ENCODE measurements around the gene CD276.

CD276 gene

DNA sequence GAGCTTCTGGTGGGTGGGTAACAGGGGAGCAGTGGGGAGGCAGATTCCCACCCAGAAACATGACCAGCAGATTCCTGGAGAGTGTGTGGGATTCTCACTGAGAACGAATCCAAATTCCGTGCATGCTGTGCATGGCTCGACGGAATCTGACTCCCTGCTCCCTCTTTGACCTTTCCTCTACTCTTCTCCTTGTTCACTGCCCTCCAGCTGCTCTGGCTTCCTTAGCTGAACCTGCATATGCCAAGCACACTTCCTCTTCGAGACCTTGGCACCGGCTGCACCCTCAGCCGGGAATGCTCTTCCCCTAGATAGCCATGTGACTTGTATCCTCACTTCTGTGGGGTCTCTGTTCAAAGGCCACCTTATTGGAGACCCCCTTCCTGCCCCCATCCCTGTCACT lies 62.7 kb downstream of the CD276 start:
- DNase-seq (ENCODE audit: low read depth in 2 of 3, low spot score in 2 of 3): no peak

DNA sequence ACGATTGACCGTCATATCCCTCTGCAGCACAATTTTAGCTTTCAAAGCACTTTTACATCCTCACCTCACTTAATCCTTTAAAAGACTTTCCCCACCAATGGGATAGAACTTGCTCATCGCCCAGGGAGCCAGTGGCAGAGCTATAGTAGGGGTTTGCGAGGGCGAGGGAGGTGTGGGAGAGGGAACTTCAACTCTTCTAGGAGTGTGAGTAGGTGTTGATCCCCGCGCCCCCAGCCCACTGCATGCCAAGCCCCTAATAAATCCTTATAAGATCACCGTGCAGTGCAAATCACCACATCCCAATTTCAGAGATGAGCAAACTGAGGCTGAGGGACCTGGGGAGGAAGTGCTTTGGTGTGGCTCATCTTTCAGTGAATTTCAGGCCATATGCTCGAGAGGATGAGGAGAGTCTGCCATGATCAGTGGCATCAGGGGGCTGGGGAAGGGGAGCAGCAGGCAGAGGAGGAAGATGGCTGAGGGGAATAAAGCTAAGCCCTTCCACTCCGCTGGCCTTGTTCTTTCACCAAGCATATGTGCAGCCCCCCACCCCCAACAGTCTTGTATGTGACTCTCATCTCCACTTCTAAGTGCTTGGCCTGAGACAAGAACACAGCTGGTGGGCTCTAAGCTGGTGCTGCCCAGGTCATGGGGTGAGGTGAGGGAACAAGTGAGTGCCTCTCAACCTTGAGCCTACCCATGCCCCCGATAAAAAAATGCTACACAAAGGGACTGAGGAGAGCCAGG lies 63.8 kb downstream of the CD276 start:
- no peak for DNase-seq (ENCODE audit: low read depth in 2 of 3, low spot score in 2 of 3)

DNA sequence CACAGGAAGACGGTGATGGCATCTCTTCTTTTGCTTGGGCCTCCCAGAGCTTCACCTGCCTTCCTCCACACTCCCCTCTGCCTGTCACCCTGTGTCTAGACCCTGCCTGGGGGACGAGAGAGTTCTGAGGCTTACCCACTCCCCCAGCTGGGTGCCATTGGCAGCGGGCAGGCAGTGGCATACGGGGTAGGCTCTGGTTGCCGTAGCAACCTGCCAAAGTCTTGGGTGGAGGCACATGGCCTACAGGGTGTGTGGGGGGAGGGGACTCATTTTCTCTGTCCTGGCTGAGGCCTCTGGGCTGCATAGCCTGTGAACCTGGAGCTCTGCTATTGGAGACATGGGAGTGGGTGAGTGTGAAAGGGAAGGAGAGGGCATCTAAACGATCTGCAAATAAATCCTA lies 64.5 kb downstream of the CD276 start:
- no peak for DNase-seq (ENCODE audit: low read depth in 2 of 3, low spot score in 2 of 3)

DNA sequence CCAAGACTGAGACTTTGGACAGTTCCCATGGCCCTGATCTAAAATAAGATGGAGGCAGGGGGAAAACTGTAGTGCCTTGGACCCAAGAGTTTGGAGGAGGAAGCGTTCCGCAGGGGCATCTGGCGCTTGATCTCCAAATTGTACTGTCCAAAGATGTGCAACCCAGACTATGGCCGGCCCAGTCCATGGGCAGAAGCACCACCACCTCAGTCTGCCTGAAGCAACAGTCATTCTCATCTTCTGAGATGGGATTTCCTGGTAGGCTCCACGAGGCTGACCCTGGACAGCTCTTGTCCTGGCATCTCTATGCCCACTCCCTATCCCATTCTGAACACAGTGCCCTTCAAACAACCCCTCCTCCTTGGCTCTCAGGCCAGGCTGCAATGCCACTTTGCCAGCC lies 65.3 kb downstream of the CD276 start:
- DNase-seq (ENCODE audit: low read depth in 2 of 3, low spot score in 2 of 3): no peak

DNA sequence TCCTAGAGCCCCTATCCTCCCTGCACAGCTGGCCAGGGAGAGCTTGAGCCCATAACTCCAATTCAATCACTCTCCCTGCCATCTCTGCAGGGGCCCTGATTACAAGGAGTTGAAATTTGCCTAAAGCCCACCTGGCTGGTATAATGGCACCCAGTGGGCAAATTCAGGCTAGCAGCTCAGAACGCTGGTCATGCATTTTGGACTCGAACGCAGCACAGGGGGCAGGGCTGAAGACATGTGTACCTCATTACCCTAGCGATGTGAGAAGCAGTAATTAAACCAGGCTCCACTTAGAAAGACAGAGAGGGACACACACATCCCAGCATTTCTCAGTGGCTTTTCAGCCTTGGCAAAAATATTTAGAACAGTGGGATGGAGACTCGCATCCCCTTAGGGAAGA lies 65.8 kb downstream of the CD276 start:
- no peak for DNase-seq (ENCODE audit: low read depth in 2 of 3, low spot score in 2 of 3)

DNA sequence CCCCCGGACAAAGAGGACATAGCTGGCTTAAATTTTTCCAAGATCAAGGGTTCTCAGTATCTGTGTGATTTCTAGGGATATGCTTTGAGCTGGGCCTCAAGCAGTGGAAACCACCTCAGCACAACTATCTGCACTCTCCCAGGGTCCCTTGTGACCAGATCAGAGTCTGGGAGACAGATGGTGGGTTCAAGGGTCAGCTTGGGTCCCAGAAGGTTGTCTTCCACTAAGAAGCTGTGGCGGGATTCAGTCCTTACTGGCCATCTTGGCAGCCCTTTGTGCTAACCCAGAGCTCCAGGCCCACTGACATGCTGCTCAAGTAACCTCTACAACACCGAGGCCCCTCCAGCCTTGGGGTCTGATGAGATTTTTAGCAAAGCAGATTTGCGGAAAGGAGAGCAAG lies 66.3 kb downstream of the CD276 start:
- no peak for DNase-seq (ENCODE audit: low read depth in 2 of 3, low spot score in 2 of 3)

DNA sequence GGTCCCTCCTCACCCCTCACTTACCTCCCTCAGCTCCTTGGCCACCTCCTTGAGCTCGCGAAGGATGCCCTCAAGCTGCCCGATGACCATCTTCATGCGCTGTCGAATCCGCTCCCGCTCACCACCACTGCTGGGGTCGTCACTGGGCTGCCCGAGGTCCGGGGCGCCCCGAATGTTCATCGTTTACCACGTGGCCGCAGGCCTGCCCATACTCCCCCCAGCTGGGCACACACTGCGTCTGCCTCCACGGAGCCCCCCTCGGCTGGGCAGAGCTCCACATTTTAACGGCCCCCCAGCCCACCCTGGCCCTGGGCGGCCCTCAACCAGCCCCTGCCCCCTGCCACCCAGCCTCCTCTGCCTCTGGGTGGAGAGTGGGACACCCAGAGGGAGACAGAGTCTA lies 66.8 kb downstream of the CD276 start:
- no peak for DNase-seq (ENCODE audit: low read depth in 2 of 3, low spot score in 2 of 3)

DNA sequence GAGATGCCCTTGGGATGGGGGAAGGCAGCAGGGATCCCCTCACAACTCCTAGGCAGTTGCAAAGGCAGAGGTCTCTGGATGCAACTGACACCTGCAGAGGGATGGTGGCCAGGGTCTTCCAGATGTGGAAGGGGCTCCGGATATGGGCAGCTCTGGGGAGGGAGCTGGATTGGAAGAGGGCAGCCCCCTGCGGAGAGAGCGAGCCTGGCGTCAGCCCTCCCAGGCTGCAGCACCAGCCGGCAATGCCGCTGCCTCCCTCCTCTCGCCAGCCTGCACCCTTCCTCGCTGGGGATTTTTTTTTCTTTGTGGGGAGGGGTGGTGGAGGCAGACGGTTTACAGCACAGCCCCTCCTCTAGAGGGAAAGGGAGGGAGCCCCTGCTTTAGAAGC lies 67.3 kb downstream of the CD276 start:
- no peak for DNase-seq (ENCODE audit: low read depth in 2 of 3, low spot score in 2 of 3)

DNA sequence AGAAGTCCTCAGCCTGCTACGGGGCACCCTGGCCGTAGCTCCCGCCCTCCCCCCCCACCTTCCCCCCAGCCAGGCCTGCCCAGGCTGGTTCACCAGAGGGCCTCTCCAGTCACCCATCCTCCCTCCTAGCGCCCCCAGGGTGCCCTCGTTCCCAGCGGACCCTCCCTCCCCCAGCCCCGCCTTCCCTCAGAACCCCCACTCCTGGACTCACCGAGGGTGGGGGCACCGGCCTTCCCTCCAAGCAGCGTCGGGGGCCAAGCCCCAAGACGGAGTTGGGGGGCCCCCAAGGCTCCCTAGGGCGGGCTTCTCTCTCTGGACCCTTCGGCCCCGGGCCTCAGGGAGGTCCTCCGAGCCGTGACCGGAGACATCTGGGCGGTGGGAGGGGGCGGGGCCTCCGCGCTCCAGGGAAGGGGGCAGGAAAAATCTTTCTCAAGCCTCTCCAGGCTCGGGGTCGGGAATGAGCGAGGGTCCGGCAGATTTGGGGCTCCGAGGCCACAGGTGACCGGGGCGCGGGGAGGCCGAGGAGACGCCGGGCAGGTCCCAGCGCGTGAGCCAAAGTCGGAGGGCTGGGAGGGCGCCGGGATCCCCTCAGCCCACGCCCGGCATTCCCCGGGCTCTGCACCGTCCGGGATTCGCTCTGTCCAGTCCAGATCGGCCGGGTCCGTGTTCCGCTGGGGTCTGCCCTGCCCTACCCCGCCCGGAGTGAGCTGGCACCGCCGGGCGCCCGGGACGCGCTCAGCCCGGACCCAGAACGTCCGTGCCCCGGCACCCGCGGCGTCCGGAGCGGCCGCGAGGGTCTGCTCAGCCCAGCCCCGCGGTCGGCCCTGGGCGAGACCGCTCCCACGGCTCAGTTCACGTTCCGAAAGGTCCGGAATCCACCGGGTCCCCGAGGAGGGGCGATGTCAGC lies 68.0 kb downstream of the CD276 start:
- no peak for DNase-seq (ENCODE audit: low read depth in 2 of 3, low spot score in 2 of 3)

DNA sequence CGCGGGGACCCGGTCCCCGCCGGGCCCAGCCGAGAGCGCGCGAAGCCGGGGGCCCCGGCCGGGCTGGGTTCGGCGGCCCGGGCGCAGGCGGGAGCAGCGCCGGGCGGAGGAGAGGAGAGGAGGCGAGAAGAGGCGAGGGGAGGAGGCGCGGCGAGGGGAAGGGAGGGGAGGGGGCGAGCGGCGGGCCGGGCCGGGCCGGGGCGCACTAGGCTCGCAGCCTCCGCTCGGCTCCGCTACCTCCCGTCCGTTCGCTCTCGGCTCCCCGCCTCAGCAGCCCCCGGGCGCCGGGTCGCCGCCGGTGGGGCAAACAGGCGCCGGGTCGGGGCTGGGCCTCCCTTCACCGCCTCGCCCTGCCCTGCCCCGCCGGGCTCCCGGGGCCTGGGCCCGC lies 68.6 kb downstream of the CD276 start:
- no peak for DNase-seq (ENCODE audit: low read depth in 2 of 3, low spot score in 2 of 3)

DNA sequence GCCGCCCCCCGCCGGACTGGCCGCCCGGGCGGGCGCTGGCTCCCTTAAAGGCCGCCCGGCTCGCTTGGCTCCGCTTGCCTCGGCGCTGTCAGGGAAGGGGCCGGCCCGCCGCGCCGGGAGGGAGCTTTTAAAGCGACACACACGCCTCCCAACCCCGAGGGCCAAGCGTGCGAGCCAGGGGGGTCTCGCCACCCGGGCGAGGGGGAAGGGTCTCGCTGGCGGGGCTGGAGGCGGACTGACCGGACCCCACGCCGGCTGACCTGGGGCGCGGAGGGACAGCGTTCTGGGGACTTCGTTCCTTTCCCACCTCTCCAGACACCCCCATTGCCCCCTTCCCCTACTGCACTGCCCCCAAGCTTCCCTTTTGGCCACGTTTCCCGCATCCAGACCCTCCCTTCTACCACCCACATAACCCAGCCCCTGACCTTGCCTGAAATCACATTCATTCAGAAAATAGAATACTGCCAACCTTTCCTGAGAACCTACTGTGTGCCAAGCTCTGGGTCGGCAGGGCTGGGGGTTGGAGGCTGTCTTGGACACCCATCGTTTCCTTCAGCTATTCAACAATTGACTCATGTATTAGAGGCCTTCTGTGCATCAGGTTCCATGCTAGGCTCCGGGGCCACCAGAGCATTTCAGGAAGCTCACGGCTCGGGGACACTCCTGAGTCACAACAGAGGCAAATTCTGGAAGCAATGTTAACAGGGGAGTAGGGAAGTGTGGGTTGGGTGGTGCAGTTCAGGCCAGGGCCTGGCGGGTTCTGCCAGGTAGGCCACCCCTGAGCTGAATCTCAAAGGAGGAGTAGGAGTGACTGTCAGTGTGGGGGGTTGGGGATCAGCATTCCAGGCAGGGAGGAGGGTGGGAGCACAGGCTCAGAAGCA lies 69.3 kb downstream of the CD276 start, which contains the start of gene INSYN1:
INSYN1 (minus strand) TSS at position 102 of the 881 bp plus-strand sequence. CDS start 2,221 bp downstream, outside the sequence.
- no peak for DNase-seq (ENCODE audit: low read depth in 2 of 3, low spot score in 2 of 3)

DNA sequence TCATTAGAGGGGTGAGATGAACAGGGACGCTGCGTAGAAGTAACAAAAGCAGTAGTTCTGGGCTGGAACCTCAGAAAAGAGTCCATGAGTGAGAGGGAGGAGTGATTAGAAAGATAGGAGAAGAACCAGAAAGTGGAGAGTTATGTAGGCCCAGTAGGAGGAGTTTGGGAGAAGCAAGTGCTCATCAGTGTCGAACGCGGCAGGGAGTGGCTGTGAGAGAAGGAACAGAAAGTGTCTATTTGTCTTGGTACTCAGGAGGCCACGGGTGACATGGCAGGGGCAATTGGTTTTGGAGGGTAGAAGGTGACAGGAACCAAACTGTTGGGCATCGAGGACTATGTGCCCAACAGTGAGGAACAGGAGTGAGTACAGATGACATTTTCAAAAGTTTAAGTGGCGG lies 70.3 kb downstream of the CD276 start:
- DNase-seq (ENCODE audit: low read depth in 2 of 3, low spot score in 2 of 3): no peak

DNA sequence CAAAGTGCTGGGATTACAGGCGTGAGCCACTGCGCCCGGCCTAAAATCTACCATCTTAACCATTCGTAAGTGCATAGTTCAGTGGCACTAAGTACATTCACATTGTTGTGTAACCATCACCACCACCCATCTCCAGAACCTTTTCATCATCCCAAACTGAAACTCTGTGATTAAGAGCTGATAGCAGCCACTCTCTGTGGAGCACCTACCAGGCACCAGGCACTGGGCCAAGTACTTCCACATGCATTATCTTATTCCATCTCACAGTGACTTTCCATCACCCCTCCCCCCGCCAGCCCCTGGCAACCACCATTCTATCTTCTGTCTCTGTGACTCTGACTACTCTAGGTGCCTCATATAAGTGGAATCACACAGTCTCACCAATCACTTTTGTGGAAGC lies 71.3 kb downstream of the CD276 start:
- DNase-seq (ENCODE audit: low read depth in 2 of 3, low spot score in 2 of 3): no peak

DNA sequence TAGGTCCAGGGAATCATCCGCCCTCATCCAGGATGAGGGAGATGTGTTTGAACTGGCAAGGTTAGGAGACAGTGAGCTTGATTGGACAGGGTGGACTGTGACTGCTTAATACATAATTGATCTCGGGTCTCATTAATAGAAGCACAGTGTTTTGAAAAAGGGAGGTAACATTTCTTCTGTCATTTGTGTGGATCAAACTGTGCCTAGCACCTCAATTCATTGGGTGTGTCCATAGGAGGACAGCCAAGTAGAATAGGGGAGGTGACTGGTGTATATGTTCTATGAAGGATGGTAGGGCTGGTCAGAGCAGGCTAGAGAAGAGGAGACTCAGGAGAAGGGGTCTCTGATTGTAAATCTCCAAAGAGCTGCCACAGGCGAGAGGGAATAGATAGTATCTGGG lies 71.8 kb downstream of the CD276 start:
- DNase-seq (ENCODE audit: low read depth in 2 of 3, low spot score in 2 of 3): no peak

DNA sequence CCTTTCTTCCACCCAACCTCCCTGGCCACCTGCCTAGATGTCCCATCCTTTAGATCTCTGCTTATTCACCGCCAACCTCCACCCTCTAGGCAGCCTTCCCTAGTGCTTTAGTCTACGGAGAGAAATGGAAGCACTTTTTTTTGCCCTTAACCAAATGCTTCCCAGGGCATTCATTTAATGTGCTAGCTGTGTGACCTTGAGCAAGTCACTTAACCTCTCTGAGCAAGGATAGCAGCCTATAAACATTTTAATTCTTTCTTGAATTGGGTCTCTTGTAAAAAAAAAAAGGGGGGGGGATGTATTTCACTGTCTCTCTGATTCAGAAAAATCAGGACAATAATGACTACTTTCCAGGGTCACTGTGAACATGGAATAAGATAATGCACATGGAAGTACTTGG lies 72.2 kb downstream of the CD276 start:
- no peak for DNase-seq (ENCODE audit: low read depth in 2 of 3, low spot score in 2 of 3)

DNA sequence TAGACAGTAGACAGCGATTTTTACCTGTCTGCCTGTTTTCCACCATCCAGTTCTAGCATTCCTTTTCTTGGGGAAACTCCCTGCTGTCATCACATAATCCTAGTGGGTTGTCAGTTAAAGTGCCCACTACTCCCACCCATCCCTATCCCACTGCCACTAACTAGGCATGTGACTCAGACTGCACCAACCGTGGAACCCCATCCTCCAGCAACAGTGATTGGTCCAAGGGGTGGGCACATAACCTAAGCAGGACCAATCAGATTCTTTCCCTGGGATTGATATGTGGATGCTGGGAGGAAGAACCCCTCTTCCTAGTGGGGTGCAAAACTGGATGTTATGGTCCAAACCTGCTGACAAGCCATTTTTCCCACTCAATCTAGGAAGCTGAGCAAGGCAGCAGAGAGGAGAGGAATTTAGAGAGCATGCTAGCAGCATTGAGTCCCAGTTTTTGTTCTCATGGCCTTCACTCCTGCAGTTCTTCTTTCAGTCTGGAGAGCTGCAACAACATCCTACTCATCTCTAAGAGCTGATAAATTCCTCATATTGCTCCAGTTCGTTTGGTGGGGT lies 72.8 kb downstream of the CD276 start:
- DNase-seq (ENCODE audit: low read depth in 2 of 3, low spot score in 2 of 3): no peak

DNA sequence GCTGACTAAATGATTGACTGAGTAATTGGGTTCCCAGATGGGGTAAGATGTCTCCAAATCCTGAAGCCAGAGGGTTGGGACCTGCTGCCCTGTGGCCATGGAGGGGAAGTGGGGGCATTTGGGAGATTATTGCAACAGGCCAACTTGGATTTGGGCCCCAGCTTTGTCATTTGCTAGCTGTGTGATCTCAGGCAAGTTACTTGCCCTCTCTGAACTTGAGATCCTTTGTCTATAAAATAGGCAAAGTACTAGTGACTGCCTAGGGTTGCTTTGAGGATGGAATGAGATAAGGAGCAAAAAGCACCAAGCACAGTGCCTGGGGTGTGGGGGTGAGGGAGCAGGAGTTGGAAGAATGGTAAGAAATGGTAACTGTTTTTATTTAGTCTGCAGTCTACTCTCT lies 73.4 kb downstream of the CD276 start:
- no peak for DNase-seq (ENCODE audit: low read depth in 2 of 3, low spot score in 2 of 3)

DNA sequence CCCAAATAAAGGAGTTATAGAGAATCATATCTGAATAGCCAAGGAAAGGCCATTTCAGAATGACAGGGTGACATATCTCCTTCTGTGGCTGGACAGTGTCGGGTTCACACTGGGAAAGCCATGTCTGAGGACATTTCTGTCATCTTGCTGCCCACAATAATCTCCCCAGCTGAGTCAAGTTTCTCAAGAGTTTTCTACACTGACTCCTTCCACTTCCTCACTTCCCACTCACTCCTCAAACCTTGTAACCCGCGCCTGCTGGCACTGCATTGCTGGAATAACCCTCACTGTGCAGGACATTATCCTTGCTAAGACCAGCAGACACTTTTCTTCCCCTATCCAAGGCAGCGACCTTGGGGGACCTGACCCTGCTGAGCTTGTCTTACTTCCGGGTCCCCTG lies 74.3 kb downstream of the CD276 start:
- no peak for DNase-seq (ENCODE audit: low read depth in 2 of 3, low spot score in 2 of 3)

DNA sequence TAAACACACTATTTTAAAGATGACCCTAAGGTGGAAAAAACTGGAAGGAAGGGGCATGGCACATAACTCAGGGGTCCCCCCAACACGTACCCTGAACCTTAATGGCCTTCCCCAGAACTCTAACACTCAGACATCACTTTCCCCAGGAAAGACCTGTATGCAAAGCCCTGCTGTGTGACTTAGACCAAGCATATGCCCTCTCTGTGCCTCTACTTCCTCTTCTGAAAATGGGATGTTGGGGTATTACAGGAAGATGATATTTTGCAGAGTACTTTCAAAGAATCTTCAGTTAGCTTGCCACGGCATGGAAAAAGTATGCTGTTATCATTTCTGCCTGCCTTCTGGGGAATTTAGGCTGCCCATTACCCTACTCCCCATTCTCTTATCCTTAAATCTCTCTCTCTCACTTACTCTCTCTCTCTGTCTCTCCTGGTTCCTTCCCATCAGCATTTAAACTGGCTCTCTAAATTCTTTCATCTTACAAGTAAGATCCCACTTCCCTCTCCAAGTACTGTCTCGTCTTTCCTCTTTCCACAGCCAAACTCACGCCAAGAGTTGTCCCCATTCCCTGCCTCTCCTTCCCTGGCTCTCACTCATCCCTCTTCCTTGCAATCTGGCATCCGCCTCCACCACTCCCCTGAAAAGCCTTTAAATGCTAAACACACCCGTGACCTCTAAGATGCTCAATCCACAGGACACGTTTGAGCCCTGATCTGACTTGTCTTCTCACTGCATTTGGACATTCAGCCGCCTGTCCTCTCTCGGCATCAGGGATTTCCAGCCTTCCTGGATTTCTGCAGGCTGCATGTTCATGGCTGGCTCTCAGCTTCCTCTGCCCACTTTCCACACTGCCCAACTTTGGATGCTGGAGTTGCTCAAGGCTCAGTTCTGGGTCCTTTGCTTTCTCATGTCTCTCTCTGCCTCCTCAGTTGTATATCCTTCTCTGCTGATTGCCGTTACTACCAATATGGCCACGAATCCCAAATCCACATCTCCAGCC lies 76.4 kb downstream of the CD276 start:
- no peak for DNase-seq (ENCODE audit: low read depth in 2 of 3, low spot score in 2 of 3)

DNA sequence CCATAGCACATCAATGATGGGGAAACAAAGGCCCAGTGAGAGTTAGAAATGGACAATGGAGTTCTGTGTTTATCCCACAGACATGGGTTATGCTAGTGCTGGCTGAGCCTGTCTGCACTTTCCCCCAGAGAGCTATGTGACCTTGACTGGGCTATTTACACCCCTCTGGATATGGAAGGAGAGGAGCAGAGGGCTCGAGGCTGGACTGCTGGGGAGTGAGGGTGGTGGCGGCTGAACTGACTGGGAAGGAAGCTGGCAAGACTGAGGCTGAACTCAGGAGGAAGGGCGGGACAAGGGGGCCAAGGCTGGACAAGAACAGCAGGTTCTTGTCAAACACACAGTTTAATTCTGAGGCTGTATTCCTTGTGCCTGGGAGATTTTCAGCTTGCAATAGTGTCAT lies 79.7 kb downstream of the CD276 start:
- DNase-seq (ENCODE audit: low read depth in 2 of 3, low spot score in 2 of 3): no peak

Measured in activated CD8-positive, alpha-beta memory T cell treated with anti-CD3 and anti-CD28 coated beads for 48 hours (primary cell).